ENCODE measurements around the gene NKX2-8. TPM values are rescaled to one million over a fixed set of nuclear protein-coding genes. Genes with fewer than 3 reads are reported as not detected.

The NKX2-8 gene
- total and polyA plus RNA-seq, 2 experiments from 2014 or later: 0.83 TPM; not detected in 1

- TF ChIP-seq ZNF462 (CRISPR knock-in tag; IDR thresholded peaks at IDR 0.05): no peak
- no peak for TF ChIP-seq CREB1 (CRISPR knock-in tag; IDR thresholded peaks at IDR 0.05; ENCODE audit: low read depth)
Measured at GRCh38 chr14:36585100-36585499, 2.7 kb upstream of the NKX2-8 start (continued).

GRCh38 chr14:36583893-36584811 lies 1.7 kb upstream of the NKX2-8 start:
- Histone ChIP-seq H3K4me1 (ENCODE audit: insufficient read depth) (peaks cover 54% of the 10 kb centered on the region), H3K4me2 (peak overlapping the region; percentile 83), H4K20me1 (replicated peaks; ENCODE audit: insufficient read depth) (peaks cover 13% of the 10 kb centered on the region), H3F3A (replicated peaks; ENCODE audit: low read depth) (peaks cover 27% of the 10 kb centered on the region), H3K79me2 (replicated peaks; ENCODE audit: insufficient read depth) (no peaks in the 10 kb centered on the region), H3K9me2 (ENCODE audit: insufficient read depth) (no peaks in the 10 kb centered on the region), H3K27me3 (ENCODE audit: insufficient read depth) (peaks cover 100% of the 10 kb centered on the region), H3K27ac (ENCODE audit: low read depth) (no peak overlapping the region), H3K4me3 (peak overlapping the region; percentile 58; the same call in 1 of the 2 replicates), H3K36me3 (ENCODE audit: insufficient read depth) (no peaks in the 10 kb centered on the region), H2AFZ (no peak overlapping the region; the same call in 1 of the 2 replicates)
- TF ChIP-seq REST (IDR thresholded peaks at IDR 0.05; ENCODE audit: unreplicated experiment) (no peak), CTCF (conservative IDR thresholded peaks at IDR 0.05; ENCODE audit: low read depth in 2 of 2) (no peak), ETS1 (IDR thresholded peaks at IDR 0.05) (no peak), EZH2phosphoT487 (IDR thresholded peaks at IDR 0.05; ENCODE audit: unreplicated experiment) (peak; percentile 62), POLR2AphosphoS5 (IDR thresholded peaks at IDR 0.05; ENCODE audit: low read depth) (no peak), NANOG (IDR thresholded peaks at IDR 0.05; ENCODE audit: borderline replicate concordance) (no peak), EZH2 (IDR thresholded peaks at IDR 0.05; ENCODE audit: low read depth, unreplicated experiment) (peak; percentile 88)
- no peak overlapping the region for H3K27ac Mint-ChIP-seq
- peak overlapping the region; percentile 3; the same call in 1 of the 3 replicates for H3K4me3 Mint-ChIP-seq
- ATAC-seq: peak; percentile 13
- peaks cover 82% of the 10 kb centered on the region for H3K27me3 Mint-ChIP-seq (ENCODE audit: insufficient read depth, low read depth, poor library complexity)
- no peaks in the 10 kb centered on the region for H3K36me3 Mint-ChIP-seq (ENCODE audit: low read depth)
- peak; percentile 50 for DNase-seq (ENCODE audit: low spot score)
- H3K9me3 Mint-ChIP-seq: no peaks in the 10 kb centered on the region
- H3K4me1 Mint-ChIP-seq: peaks cover 22% of the 10 kb centered on the region
